Breast epithelium (tissue), 3 donors: Measurements from ENCODE around the gene TINCR.

ENCODE experiments used
- CTCF ChIP-seq, 3 donors: fragments of 450-650 bp; IDR thresholded peaks; one replicate each; pipeline ENCODE4 v1.5.1; 2016 to 2017; ENCODE audit warnings: antibody characterized with exemption in 3 of 3, mild to moderate bottlenecking in 3 of 3, moderate library complexity in 3 of 3
- POLR2AphosphoS5 ChIP-seq, 3 donors: sonication (generic); formaldehyde crosslinking; IDR thresholded peaks; one replicate each; pipeline ENCODE4 v1.6.1; 2017; ENCODE audit warnings: antibody characterized with exemption in 3 of 3

- TF ChIP-seq CTCF (IDR thresholded peaks at IDR 0.05) (no peak), POLR2AphosphoS5 (IDR thresholded peaks at IDR 0.05) (no peak)
Measured at GRCh38 chr19:5585461-5586299, 17.9 kb upstream of the TINCR start.
